GM20431 (cell line): ENCODE data around the gene NRP1.

Experiments
- in situ Hi-C: fragments of 300-500 bp; cut with MseI, MboI; formaldehyde crosslinking; loops from one replicate; pipeline ENCODE4 v1.15.0; 2020; ENCODE audit warnings: low sequenced_read_pairs; ENCODE audit not compliant: unreplicated experiment

Gene NRP1

GRCh38 chr10:33298893-33299292, 35.6 kb downstream of the NRP1 start:
- in situ Hi-C loops, result no loop called here

DNA sequence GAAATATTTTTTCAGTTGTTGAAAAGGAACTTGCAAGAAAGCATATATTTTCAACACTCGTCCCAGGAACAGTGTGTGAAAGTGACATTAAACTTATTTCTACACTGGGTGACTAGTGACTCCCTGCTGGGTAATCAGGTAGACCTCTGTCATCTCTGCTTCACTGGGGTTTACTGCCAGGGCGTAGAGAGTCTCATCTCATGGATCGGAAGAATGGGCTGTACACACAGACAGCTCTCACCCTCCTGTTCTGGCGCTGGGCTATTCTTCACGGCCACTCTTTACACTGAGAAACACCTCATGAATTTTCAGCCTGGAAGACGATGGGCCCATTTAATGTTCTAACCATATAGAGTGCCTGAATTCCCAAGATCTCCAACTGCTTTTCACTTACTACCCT, 36.4 kb downstream of the NRP1 start:
- in situ Hi-C loops, result no loop called here

GRCh38 chr10:33295851-33296250, 38.6 kb downstream of the NRP1 start:
- in situ Hi-C loops, result no loop called here

GRCh38 chr10:33293531-33294170, 40.8 kb downstream of the NRP1 start:
- in situ Hi-C loops, result no loop called here

DNA sequence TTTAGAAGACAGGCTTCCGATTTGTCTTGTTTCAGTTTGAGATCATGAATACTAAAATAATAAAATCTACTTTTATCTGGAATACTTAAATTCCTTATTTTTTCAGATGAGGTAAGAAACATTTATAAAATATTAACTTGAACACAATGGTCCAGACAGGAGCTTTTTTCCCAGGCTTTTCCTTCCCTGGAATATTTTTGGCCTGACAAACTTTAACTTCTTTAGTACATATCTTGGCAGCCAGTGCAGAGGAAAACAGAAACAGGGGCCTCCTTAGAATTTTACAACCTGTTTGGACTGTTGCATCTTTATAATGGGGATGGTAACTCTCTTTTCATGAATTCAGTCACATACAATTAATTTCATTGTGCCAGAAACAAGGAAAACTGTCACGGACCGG, 41.4 kb downstream of the NRP1 start:
- in situ Hi-C loops, result no loop called here

DNA sequence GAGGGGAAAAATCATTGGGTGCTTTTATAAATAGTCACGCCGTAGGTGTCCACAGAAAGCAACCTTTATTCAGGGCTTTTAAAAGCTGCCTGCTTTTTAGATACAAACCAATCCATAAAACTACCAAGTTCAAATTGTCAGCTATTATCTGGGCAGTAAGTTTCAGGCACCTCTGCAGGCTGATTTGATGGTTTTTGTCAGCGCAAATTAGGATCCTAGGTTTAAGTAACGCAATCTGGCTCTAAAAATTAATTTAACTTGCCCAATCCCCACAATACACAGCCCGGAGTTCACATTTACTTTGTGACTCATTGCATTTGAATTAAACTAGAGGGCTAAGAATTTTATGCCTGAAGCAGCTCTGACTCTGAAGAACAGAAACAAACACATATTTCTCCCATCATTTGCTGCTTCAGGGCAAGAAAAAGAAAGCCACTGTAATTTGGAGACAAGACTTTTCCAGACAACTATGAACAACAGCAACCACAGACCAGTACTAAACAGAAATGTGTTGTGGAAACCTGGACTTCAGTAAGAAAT, 43.3 kb downstream of the NRP1 start:
- in situ Hi-C loops, result no loop called here

- in situ Hi-C loops, result no loop called here
Measured at GRCh38 chr10:33290321-33291052, 44.0 kb downstream of the NRP1 start.

DNA sequence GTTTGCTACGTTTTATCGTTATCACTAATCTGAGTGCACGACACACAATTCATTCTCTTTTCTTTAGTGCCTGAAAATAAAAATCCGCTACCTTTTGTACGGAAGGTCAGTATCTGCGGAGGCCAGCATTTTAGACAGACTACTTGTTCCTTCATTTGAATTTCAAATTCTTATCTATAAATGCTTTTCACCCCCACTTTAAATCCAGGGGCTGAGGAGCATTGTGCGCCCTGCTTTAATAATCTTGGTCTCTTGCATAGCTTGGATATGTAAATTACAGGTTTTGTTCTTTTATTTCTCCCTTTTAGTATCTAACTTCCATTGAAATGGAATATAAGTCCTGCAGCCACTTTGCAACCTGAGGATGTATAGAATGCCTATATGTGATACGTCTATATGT, 44.7 kb downstream of the NRP1 start:
- in situ Hi-C loops, result no loop called here

DNA sequence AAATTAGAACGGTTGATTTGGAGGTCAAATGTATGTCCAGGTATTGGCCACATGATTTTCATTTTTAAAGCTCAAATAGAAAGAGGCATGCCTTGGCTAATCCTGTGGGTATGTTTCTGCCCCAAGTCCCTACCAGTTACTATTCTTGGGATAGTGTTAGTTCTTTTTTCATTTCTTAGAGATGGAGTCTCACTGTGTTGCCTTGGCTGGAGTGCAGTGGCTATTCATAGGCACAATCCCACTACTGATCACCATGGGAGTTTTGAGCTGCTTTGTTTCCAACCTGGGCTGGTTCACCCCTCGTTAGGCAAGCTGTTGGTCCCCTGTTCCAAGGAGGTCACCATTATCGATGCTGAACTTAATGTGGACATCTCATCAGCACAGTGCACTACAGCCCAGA, 46.3 kb downstream of the NRP1 start:
- in situ Hi-C loops, result no loop called here

GRCh38 chr10:33287112-33287511, 47.4 kb downstream of the NRP1 start:
- in situ Hi-C loops, result no loop called here

GRCh38 chr10:33286157-33286934, 48.1 kb downstream of the NRP1 start:
- in situ Hi-C loops, result no loop called here

DNA sequence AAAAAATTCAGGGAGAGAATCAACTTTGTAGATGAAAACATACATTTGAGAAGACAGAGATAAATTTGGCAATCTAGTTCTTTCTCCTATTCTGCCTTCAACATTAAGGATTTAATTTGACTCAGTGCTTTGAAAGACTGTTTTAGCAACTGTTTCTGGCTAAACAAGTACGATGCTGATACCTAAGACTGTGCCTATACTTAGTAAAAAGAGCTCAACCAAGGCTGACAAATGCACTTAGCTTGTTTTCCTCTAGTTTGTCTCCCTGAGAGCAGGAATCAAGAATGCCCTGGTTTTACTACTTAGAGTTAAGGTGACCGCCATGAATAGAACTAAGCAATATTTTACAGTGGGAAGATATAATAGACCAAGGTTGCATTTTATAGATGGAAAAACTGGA, 49.5 kb downstream of the NRP1 start:
- in situ Hi-C loops, result no loop called here

DNA sequence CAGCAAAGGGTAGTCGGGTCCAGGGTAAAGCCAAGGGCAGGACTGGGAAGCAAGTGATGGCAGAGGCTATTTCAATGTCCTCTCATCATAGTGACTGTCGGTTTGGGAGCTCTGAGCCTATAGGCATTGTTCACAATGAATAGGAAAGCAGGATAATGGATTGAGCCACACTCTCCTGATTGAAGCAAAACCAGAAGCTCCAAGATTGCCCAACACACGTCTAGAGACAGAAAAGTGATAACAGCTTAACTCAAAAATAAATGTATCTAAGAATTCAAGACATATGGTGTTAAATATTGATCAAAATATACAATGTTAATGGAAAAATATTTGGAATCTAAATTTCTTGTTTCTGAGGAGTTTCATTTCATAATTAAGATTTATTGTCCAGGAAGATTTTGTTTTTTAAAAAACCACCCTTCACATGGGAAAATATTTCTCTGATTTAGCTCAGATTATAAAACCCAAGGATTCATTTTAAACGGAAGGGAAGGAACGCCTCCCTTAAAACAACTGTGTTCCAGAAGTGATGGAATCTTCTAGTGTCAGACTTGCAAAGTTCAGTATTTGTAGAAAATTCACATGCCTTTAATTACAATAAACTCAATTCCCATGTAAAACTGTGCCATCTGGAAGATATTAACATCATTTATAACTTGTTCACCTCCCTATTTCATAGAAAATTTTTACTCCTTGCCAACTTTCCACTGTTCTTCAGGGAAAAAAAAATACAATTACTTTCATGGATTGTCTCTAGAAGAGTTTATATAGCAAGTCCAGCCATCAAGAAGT, 54.5 kb downstream of the NRP1 start:
- in situ Hi-C loops, result no loop called here

DNA sequence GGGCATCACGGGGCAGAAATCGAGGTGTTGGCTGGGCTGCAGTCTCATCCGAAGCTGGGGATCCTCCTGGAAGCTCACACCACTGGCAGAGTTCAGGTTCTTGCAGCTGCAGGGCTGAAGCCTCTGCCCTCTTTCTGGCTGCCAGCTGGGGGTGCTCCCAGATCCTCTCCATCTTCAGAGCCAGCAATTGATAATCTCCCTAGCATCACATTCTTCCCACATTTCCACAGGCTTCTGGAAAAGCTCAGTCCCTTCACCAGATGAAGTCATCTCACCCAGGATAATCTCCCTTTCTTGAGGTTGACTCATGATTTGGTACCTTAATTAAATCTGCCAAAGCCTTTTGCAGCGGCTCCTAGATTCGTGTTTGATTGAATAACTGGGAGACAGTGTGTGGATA, 55.2 kb downstream of the NRP1 start:
- in situ Hi-C loops, result no loop called here

DNA sequence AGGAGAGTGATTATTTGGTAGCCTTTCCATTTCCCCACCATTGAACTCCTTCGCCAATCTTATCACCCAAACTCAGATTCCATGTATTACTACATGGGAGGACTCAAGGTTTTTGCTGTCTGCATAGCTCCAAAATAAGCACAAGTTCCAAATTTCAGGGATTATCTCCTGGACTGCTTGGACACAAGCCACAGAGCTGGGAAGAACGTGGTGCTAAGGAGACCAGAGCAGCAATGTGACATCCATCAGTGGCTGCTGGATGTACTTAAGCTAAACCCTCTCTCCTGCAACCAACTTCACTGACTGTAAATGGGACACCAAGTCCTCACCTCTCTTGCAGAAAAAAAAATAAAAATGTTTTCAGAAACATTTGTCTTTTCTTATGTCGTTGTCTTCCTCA, 56.3 kb downstream of the NRP1 start:
- in situ Hi-C loops, result no loop called here

GRCh38 chr10:33277135-33277536, 57.3 kb downstream of the NRP1 start:
- in situ Hi-C loops, result no loop called here

DNA sequence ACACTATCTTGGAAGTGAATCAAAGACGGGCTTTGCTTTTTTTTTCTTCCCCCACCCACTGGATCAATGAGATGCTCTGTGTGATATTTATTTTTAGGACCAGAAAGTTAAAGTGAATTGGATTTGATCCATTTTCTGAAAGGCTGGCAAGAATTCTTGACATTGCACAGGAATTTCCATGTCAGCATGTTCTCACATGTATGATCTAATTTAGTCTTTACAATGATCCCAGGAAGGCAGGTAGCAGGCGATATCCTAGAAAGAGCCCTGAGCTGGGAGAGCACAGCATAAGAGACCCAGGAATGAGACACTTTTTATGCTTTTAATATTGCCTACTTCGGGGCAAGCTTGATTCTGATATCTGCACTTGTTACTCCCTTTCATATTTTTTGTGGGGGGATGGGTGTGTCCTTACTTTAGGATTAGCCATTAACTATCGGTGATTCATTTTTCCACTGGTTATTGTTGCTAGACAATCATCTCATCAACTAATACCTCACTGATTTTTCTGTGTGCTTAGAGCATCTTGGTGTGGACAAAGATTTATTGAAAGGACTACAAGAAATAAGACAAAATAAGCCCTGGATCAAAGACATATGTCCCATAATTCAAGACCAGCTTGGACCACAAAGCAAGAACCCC, 58.1 kb downstream of the NRP1 start:
- in situ Hi-C loops, result no loop called here

DNA sequence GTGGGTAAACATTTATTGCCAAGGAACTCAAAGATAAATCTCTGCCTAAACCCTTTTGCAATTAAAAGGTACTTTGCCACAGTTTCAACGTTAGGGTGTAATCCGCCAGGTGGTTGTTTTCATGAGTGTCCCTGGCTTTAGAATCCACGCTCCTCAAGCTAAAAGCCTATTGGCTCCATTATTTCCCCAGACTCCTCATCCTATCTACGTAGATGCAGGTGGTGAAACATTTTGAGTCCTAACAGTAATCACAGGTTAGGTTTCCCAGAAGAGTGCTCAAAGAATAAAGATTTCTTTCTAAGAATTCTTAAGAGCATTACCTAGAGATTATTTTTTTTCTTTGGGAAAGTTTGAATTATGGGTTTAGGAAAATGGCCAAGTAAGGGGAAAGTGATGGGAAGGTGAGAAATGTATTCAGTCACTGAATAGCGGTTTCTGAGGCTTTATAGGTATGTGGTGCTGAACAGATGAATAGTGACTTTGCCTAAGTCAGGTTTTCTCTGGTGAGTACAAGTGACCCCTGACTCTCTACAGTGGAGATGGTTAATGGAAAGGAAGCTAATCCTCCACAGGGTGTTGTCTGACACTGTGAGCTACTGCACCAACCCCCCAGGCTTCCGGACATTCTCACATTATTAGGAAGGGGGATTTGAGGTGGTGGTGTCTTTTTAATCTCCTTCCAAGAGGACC, 60.2 kb downstream of the NRP1 start:
- in situ Hi-C loops, result no loop called here

DNA sequence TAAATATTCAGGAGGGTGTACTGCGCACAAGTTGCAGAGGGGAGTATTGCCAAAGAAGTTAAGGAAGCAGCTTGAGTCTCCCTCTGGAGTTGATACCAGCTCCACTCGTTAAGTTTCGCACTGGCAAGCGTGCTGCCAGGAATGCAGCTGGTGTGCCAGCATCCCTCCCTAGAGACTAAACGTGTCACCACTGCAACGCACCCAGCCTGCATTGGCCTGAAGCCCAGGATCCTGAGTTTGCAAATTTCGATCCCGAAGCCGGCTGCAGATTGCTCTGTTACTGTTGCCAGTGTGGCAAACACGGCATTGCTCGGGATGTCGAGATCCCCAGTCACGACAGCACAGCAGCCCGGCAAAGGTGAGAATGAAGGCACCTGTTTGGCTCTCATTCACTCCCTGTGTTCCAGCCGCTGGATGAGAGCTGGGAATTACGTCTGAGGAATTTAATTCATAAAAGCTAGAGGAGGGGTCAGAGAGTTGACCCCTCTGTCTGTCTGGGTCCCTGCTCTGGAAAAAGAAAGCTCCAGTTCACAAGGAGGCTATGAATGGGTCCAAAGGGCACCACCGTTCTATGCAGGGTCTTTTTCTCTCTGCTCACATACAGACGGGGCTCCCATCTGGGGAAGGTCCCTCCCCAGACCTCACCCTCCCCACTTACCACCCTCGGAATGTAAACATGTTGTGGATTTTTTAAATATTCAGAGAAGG, 61.0 kb downstream of the NRP1 start:
- in situ Hi-C loops, result no loop called here
